SH-SY5Y (cell line): ENCODE results near the gene THADA.

Source experiments
- GATA2 ChIP-seq: IDR thresholded peaks from 2 replicates; pipeline ENCODE4 v1.6.1; 2011; ENCODE audit warnings: mild to moderate bottlenecking, low read depth, low read length
- GATA3 ChIP-seq: IDR thresholded peaks from 2 replicates; pipeline ENCODE4 v1.6.1; 2011; ENCODE audit warnings: low read depth, mild to moderate bottlenecking, low read length, moderate library complexity

DNA sequence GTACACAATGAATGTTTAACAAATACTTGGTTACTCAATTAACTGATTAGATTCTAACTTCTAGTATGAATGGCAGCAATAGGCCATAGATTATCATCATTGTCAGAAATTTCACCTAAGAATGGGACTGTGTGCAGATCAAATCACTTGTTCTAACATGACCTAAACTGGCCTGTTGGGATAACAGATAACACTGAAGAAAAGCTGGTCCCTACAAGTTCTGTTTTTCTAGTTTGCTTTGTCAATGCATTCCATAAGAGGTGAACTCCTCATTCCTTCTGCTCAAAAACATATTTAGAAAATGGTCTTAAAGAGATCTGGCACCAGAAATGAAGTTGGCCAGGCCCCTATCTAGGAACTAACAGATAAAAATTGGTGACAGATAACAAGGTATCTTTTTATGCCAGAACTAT lies 175.4 kb downstream of the THADA start:
- TF ChIP-seq GATA3 (no peak), GATA2 (no peak)
